Stimulated activated CD4-positive, alpha-beta T cell treated with anti-CD3 and anti-CD28 coated beads, Interleukin-1b, Interleukin-23, amount 100 ng/mL, for 4 hours (primary cell): ENCODE measurements around the gene PADI4.

ENCODE experiments used
- DNase-seq, 2 donors: peaks; one replicate each; pipeline ENCODE4 v3.0.0-alpha.2; 2020; ENCODE audit warnings: low read depth in 2 of 2

The PADI4 gene

GRCh38 chr1:17286646-17287045, 21.4 kb upstream of the PADI4 start:
- no peak for DNase-seq

- no peak for DNase-seq
Measured at GRCh38 chr1:17287130-17287776, 20.7 kb upstream of the PADI4 start.

GRCh38 chr1:17289721-17290120, 18.3 kb upstream of the PADI4 start:
- DNase-seq = no peak

- no peak for DNase-seq
Measured at GRCh38 chr1:17290553-17290952, 17.4 kb upstream of the PADI4 start.

- no peak for DNase-seq
Measured at GRCh38 chr1:17292299-17293160, 15.5 kb upstream of the PADI4 start.

GRCh38 chr1:17293681-17294425, 14.1 kb upstream of the PADI4 start:
- DNase-seq = no peak

- DNase-seq = no peak
Measured at GRCh38 chr1:17295292-17295691, 12.7 kb upstream of the PADI4 start.

- no peak for DNase-seq
Measured at GRCh38 chr1:17296086-17296485, 11.9 kb upstream of the PADI4 start.

GRCh38 chr1:17297991-17298390, 10.0 kb upstream of the PADI4 start:
- no peak for DNase-seq

- no peak for DNase-seq
Measured at GRCh38 chr1:17301767-17302166, 6.2 kb upstream of the PADI4 start.

GRCh38 chr1:17304151-17304825, 3.7 kb upstream of the PADI4 start:
- no peak for DNase-seq

GRCh38 chr1:17304826-17305175, 3.2 kb upstream of the PADI4 start:
- DNase-seq = no peak

GRCh38 chr1:17305576-17306095, 2.4 kb upstream of the PADI4 start:
- no peak for DNase-seq

GRCh38 chr1:17306407-17306806, 1.6 kb upstream of the PADI4 start:
- DNase-seq = no peak

GRCh38 chr1:17306921-17307320, 1.1 kb upstream of the PADI4 start:
- DNase-seq = no peak

- DNase-seq = no peak
Measured at GRCh38 chr1:17307329-17307728, 668 bp upstream of the PADI4 start.

GRCh38 chr1:17308593-17308992, 596 bp downstream of the PADI4 start:
- no peak for DNase-seq

- no peak for DNase-seq
Measured at GRCh38 chr1:17309426-17310067, 1.6 kb downstream of the PADI4 start.

GRCh38 chr1:17310068-17310640, 2.2 kb downstream of the PADI4 start:
- DNase-seq = no peak

- no peak for DNase-seq
Measured at GRCh38 chr1:17313530-17314309, 5.7 kb downstream of the PADI4 start.
